DOHH2 (cell line): ENCODE data around the gene GALNT17.

Experiments
- H3F3A ChIP-seq: fragments of 200-600 bp; sonication (generic), shearing (Covaris generic); 2 replicates; pipeline ENCODE4 v1.6.0; 2016; ENCODE audit warnings: antibody characterized with exemption, mild to moderate bottlenecking; ENCODE audit not compliant: control insufficient read depth, insufficient read depth
- H3K27ac ChIP-seq: fragments of 200-600 bp; sonication (generic); 2 replicates; pipeline ENCODE4 v1.5.1; 2014; ENCODE audit warnings: low read depth, mild to moderate bottlenecking, low read length, moderate library complexity
- H3K27me3 ChIP-seq: fragments of 200-600 bp; sonication (generic); 2 replicates; pipeline ENCODE4 v1.6.1; 2014; ENCODE audit warnings: mild to moderate bottlenecking, low read length, mixed read lengths; ENCODE audit not compliant: control insufficient read depth
- H3K36me3 ChIP-seq: fragments of 200-600 bp; sonication (generic); 2 replicates; pipeline ENCODE4 v1.6.1; 2014; ENCODE audit warnings: mild to moderate bottlenecking, low read length, moderate library complexity, mixed read lengths; ENCODE audit not compliant: control insufficient read depth
- H3K4me1 ChIP-seq: fragments of 200-600 bp; sonication (generic); 2 replicates; pipeline ENCODE4 v1.6.1; 2014; ENCODE audit warnings: mild to moderate bottlenecking, low read length, mixed read lengths; ENCODE audit not compliant: control insufficient read depth
- H3K4me2 ChIP-seq: fragments of 200-600 bp; sonication (generic); 2 replicates; pipeline ENCODE4 v1.6.0; 2014; ENCODE audit warnings: mild to moderate bottlenecking, low read length, moderate library complexity
- H3K4me3 ChIP-seq: fragments of 200-600 bp; sonication (generic); 2 replicates; pipeline ENCODE4 v1.5.1; 2014; ENCODE audit warnings: mild to moderate bottlenecking, low read length, mixed read lengths
- H3K79me2 ChIP-seq: fragments of 200-600 bp; sonication (generic); 2 replicates; pipeline ENCODE4 v1.6.1; 2014; ENCODE audit warnings: mild to moderate bottlenecking, low read length, mixed read lengths; ENCODE audit not compliant: control insufficient read depth
- H3K9me2 ChIP-seq: fragments of 200-600 bp; sonication (generic); replicated peaks from 2 replicates; pipeline ENCODE4 v1.6.1; 2014; ENCODE audit warnings: mild to moderate bottlenecking, low read length, mixed read lengths; ENCODE audit not compliant: control insufficient read depth
- H3K9me3 ChIP-seq: fragments of 200-600 bp; sonication (generic); 2 replicates; pipeline ENCODE4 v1.6.1; 2014; ENCODE audit warnings: antibody characterized with exemption, low read length, mixed read lengths; ENCODE audit not compliant: control insufficient read depth, insufficient read depth
- H4K20me1 ChIP-seq: fragments of 200-600 bp; sonication (generic); 2 replicates; pipeline ENCODE4 v1.6.0; 2014; ENCODE audit warnings: low read depth, mild to moderate bottlenecking, antibody characterized with exemption, low read length, moderate library complexity; ENCODE audit not compliant: control insufficient read depth, insufficient read depth
- CTCF ChIP-seq: fragments of 200-600 bp; sonication (generic); IDR thresholded peaks from one replicate; pipeline ENCODE4 v1.5.1; 2014; ENCODE audit warnings: antibody characterized with exemption, mild to moderate bottlenecking, low read depth, low read length; ENCODE audit not compliant: poor library complexity, severe bottlenecking
- EZH2phosphoT487 ChIP-seq: fragments of 200-600 bp; sonication (generic); IDR thresholded peaks from 2 replicates; pipeline ENCODE4 v1.6.1; 2017; ENCODE audit warnings: borderline replicate concordance, mild to moderate bottlenecking, antibody characterized with exemption, low read length, moderate library complexity, mixed read lengths

Gene GALNT17

GRCh38 chr7:71555758-71556157, 423.8 kb downstream of the GALNT17 start:
- no peak overlapping the region for H3K27ac ChIP-seq
- no peaks in the 10 kb centered on the region for H3K79me2 ChIP-seq
- H3K36me3 ChIP-seq = no peaks in the 10 kb centered on the region
- H3K9me3 ChIP-seq = peaks cover 9% of the 10 kb centered on the region; the same call in 1 of the 2 replicates
- no peaks in the 10 kb centered on the region for H4K20me1 ChIP-seq
- no peaks in the 10 kb centered on the region for H3F3A ChIP-seq
- H3K4me1 ChIP-seq = no peaks in the 10 kb centered on the region
- no peaks in the 10 kb centered on the region for H3K9me2 ChIP-seq
- TF ChIP-seq CTCF (no peak), EZH2phosphoT487 (no peak)
- H3K4me3 ChIP-seq = no peak overlapping the region
- H3K4me2 ChIP-seq = no peak overlapping the region
- H3K27me3 ChIP-seq = no peaks in the 10 kb centered on the region

- TF ChIP-seq CTCF (no peak), EZH2phosphoT487 (no peak)
- no peak overlapping the region for H3K27ac ChIP-seq
- H3K4me2 ChIP-seq = no peak overlapping the region
- H3K4me1 ChIP-seq = no peaks in the 10 kb centered on the region
- H3K9me2 ChIP-seq = no peaks in the 10 kb centered on the region
- H3K79me2 ChIP-seq = no peaks in the 10 kb centered on the region
- H3K27me3 ChIP-seq = no peaks in the 10 kb centered on the region
- peaks cover 6% of the 10 kb centered on the region; the same call in 1 of the 2 replicates for H3K9me3 ChIP-seq
- H3F3A ChIP-seq = no peaks in the 10 kb centered on the region
- no peak overlapping the region for H3K4me3 ChIP-seq
- H3K36me3 ChIP-seq = no peaks in the 10 kb centered on the region
- H4K20me1 ChIP-seq = no peaks in the 10 kb centered on the region
These were observed 427.1 kb downstream of the GALNT17 start for GRCh38 chr7:71558806-71559613.

- Histone ChIP-seq H3K79me2 (no peaks in the 10 kb centered on the region), H3K4me1 (no peaks in the 10 kb centered on the region), H3K4me2 (no peak overlapping the region), H3K9me2 (no peaks in the 10 kb centered on the region), H3K4me3 (no peak overlapping the region), H3K9me3 (no peaks in the 10 kb centered on the region), H3K27ac (no peak overlapping the region), H4K20me1 (no peaks in the 10 kb centered on the region), H3K36me3 (no peaks in the 10 kb centered on the region), H3F3A (no peaks in the 10 kb centered on the region), H3K27me3 (no peaks in the 10 kb centered on the region)
- TF ChIP-seq EZH2phosphoT487 (no peak), CTCF (no peak)
These were observed 428.5 kb downstream of the GALNT17 start for GRCh38 chr7:71560354-71560995.
